ENCODE data around the gene CRIP1.

- TF ChIP-seq CTCF (IDR thresholded peaks at IDR 0.05) (no peak), POLR2A (IDR thresholded peaks at IDR 0.05) (no peak)
Observed at GRCh38 chr14:105470350-105471296, 16.1 kb upstream of the CRIP1 start.

Data from stomach (tissue), 4 donors.